Fibroblast of villous mesenchyme (primary cell): ENCODE measurements around the gene ROM1. TPM values are rescaled to one million over a fixed set of nuclear protein-coding genes. Genes with fewer than 3 reads are reported as not detected.
A peak's percentile ranks its signal among the peaks of the same experiment; 100 is the strongest.

ENCODE experiments used
- DNase-seq: peaks from one replicate; pipeline ENCODE4 v3.0.0-alpha.2; 2010; ENCODE audit warnings: low read depth
- H3K4me3 ChIP-seq: 2 replicates; pipeline ENCODE4 v1.5.1; 2011; ENCODE audit warnings: low read depth, mild to moderate bottlenecking, low read length
- total RNA-seq: library from RNA; depleted of rRNA; stranded (reverse); fragments of >200 nt; gene quantifications from 2 replicates; pipeline ENCODE4 v1.2.3, GENCODE V29; 2012
- TF ChIP-seq, protein P1 (sequence below): IDR thresholded peaks from 2 replicates; pipeline ENCODE4 v1.5.1; 2012; ENCODE audit warnings: low read depth, mild to moderate bottlenecking, low read length; ENCODE audit not compliant: insufficient read depth

Gene ROM1
- total RNA-seq, 1 donor: 3.0 TPM

DNA sequence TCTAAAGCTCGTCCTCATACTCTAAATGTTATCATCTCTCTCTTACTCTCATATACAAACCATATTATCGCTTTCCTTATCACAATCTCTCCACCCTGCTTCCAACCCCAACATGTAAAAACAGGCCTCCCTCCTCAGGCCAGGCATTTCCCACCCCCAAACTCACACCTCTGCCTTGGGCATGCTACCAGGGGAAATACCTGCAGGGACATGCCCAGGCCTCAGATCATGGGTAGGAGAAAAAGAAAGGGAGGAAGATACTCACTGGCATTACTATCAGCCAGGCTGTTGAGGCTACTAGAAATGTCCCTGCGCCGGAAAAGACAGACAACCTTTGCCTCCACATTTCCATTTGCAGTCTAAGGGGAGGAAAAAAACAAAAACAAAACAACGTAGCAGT, 13.2 kb upstream of the ROM1 start:
- no peak for DNase-seq
- H3K4me3 ChIP-seq: peak overlapping the region; percentile 92
- TF ChIP-seq, protein P1, sequence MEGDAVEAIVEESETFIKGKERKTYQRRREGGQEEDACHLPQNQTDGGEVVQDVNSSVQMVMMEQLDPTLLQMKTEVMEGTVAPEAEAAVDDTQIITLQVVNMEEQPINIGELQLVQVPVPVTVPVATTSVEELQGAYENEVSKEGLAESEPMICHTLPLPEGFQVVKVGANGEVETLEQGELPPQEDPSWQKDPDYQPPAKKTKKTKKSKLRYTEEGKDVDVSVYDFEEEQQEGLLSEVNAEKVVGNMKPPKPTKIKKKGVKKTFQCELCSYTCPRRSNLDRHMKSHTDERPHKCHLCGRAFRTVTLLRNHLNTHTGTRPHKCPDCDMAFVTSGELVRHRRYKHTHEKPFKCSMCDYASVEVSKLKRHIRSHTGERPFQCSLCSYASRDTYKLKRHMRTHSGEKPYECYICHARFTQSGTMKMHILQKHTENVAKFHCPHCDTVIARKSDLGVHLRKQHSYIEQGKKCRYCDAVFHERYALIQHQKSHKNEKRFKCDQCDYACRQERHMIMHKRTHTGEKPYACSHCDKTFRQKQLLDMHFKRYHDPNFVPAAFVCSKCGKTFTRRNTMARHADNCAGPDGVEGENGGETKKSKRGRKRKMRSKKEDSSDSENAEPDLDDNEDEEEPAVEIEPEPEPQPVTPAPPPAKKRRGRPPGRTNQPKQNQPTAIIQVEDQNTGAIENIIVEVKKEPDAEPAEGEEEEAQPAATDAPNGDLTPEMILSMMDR: no peak

DNA sequence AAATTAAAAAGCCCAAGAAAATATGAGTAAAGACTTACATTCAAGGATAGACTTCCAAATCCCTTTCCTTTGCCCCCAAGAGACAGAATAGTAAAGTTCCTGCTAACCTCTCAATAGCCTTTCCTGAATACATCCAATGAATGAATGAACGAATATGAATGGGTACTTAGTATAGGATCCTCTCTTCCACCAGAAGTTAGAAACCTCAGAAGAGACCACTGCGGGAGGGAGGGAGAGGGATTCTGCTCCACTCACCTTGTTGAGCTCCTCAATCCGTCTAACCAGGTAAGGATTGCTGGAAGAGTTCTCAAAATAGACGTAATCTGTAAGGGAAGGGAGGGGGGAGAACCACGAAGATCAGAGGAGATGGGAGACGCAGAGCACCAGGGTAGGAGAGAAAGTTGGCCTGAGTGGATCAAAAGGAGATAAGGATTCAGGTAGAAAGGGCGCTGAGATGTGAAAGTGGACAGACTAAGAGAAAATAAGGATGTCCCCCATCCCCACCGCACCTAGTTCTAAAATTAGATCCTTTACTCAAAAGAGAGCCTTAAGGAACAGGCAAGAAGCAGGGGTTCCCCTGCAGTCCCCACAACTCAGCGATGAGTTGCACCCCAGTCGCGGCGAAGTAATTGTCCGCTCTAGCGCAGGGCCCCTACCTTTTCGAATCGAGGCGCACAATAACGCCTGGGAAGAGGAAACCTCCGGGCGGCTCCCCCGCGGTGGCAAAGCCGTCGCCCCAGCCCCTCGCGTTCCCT, 12.5 kb upstream of the ROM1 start:
- no peak for DNase-seq
- TF ChIP-seq, protein P1: no peak
- H3K4me3 ChIP-seq: peak overlapping the region; percentile 92

DNA sequence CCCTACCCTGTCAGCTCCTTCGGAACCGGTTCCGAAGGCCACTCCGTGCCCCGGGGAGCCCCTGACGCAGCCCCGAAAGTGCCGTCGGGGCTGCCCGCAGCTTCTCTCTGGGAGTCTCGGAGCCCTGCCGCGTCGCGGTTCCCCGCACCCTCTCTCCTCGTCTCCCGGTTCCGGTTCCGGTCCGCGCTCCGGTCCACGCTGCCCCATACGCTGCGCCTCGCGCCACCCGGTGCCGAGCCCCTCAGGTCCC, 12.0 kb upstream of the ROM1 start:
- H3K4me3 ChIP-seq: peak overlapping the region; percentile 92
- DNase-seq: no peak
- TF ChIP-seq, protein P1: no peak

DNA sequence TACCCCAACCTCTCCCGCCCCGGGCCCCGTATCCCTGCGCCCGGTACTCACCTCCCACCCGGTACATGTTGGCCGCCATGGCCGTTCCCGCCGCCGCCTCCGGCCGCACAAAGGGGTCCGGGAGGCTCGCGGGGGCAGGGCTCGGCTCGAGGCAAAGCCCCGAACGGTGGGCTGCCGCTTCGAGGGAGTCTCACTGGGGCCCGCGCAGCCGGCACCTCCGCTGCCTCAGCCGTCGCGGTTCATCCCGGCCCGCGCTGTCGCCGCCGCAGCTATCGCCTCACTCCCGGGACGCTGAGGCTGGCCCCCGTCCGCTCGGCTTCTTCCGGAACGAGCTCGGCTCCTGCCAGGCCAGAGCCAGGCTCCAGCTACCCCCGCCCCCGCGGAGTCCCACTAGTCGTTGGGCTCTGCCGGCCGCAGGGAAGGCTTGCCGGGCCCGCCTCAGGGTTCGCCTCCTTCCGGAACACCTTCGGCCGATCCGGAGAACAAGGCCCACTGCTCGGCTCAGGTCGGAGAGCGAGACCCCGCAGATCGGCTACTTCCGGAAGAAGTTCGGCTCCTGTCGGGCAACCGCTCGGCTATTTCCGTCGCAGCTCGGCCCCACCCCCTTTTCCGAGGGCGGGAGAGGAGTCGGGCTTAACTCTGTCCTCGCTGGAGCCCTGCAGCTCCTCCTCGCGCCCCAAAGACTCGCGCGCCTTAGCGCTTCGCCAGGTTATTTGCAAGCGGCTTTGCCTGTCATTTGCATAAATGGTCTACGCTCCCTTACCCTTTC, 11.5 kb upstream of the ROM1 start, which contains the start of gene MTA2:
Gene MTA2, minus strand, starts transcription at position 494 of the 769 bp plus-strand sequence. Its CDS starts 415 bp downstream, at position 79.
- TF ChIP-seq, protein P1: no peak
- DNase-seq: peak; percentile 98
- peak within 1 kb of the TSS; percentile 92 for H3K4me3 ChIP-seq

DNA sequence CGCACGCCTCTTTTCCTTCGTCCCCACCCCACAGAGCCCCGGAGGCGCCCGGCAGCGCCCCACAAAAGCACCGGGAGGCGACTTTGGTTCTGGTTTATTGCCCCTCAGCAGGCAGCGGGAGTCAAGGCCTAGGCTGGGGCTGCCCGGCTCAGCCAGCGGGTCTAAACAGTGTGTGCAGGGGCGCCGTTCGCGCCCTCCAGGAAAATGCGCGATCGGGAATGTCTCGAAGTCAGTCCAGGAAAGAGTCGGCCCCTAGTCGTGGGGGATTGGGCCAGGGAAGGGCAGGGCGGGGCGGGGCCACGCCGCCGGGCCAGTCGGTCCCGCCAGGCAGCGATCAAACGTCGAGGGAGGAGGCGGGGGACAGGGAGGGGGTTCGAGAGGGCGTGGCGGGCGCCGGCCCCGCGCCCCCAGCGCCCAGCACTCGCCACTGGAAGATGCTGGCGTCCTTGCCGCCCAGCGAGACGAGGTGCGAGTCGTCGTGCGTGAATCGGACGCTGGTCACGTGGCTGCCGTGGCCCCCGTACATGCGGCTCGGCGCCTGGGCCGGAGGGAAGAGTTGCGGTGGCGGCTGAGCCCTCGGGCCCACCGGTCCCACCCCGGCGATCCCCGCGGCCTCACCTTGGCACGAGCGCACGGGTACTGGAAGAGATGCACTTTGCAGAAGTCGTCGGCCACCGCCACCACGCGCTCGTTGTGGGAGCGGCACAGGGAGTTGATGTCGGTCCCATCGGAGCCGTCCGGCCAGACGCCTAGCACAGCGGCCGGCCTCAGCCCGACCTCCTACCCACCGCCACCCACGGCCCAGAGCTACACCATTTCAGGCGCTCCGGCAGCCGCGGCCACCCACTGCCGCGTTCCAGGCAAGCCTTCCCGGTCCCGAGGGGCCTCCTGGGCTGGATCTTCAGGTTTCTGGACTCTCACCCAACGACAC, 10.7 kb upstream of the ROM1 start:
- peak; percentile 69 for DNase-seq
- H3K4me3 ChIP-seq: peak overlapping the region; percentile 92
- TF ChIP-seq, protein P1: no peak

DNA sequence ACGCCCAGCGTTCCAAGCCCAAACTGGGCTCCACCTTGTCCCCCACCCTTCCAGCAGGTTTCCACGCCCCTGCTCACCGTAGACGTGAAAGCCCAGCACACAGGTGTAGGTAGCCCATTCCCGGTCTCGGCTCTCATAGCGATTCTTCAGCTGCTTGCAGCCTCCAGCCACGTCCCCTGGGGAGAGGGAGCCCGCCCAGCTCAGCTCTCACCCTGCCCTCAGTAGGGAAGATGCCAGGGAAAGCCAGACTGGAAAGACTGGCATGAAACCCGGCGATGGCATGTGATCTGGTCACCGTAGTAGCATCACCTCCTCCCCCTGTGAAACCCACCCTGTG, 10.0 kb upstream of the ROM1 start:
- TF ChIP-seq, protein P1: no peak
- no peak for DNase-seq
- peak overlapping the region; percentile 92 for H3K4me3 ChIP-seq
